GM18526 (cell line): ENCODE data around the gene LRRC59.

ENCODE experiments used
- POLR2A ChIP-seq: IDR thresholded peaks from 3 replicates; pipeline ENCODE4 v1.6.1; 2011; ENCODE audit not compliant: insufficient read length; ENCODE audit errors: extremely low read depth

LRRC59 gene

GRCh38 chr17:50359005-50359699 is 38.2 kb downstream of the LRRC59 start:
- TF ChIP-seq POLR2A, result no peak

- TF ChIP-seq POLR2A, result no peak
Measured at GRCh38 chr17:50358177-50358576, 39.1 kb downstream of the LRRC59 start.

DNA sequence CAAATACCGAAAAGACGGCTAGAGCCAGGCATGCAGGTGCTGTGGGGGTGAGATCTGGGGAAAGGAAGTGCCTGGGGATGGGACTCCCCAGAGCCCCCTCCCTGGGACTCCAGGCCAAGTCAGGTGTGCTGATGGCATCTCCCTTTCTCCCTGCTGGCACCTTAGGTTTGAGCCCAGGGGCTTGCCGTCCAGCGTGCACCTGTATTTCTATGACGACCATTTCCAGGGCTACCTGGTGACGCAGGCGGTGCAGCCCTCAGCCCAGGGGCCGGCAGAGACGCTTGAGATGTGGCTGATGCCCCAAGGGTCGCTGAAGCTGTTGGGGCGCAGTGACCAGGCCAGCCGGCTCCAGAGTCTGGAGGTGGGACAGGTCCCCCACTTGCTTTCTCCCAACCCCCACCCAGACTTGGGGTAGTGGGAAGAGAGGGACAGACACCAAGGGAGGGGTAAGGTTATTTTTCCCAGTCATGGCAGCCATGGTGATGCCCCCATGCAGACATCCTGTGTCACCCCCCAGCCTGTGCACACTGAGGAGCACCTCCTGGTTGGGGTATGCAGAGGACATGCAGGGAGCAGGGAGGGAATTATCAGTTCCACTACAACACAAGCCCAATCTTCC is 40.3 kb downstream of the LRRC59 start:
- no peak for TF ChIP-seq POLR2A

DNA sequence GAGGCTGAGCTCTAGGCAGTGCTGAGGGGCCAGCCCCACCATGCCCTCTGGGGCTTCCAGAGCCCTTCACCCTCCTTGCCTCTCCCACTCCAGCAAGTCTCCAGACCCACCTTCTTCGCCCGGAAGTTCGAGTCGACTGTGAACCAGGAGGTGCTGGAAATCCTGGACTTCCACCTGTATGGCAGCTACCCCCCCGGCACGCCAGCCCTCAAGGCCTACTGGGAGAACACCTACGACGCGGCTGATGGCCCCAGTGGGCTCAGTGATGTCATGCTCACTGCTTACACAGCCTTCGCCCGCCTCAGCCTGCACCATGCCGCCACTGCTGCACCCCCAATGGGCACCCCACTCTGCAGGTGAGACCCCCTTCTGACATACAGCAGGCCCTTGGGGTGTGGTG is 40.9 kb downstream of the LRRC59 start:
- no peak for TF ChIP-seq POLR2A

DNA sequence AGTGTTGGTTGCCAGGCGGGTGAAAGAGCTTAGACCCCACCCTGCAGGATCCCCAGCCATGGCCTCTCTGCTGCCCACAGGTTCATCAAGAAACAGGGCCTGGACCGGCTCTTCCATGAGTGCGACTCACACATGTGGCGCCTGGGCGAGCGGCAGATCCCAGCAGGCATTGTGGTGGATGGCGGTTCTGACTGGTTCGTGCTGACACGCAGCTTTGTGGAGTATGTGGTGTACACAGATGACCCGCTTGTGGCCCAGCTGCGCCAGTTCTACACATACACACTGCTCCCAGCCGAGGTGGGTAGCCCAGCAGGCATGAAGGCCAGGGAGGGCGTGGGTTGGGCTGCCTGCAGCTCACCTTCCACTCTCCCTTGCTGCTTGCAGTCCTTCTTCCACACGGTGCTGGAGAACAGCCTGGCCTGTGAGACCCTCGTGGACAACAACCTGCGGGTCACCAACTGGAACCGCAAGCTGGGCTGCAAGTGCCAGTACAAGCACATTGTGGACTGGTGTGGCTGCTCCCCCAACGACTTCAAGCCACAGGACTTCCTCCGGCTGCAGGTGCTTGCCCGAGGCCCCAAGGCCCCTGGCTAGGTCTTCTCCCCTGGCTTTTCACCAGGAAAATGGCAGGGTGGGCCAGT is 41.5 kb downstream of the LRRC59 start:
- no peak for TF ChIP-seq POLR2A

DNA sequence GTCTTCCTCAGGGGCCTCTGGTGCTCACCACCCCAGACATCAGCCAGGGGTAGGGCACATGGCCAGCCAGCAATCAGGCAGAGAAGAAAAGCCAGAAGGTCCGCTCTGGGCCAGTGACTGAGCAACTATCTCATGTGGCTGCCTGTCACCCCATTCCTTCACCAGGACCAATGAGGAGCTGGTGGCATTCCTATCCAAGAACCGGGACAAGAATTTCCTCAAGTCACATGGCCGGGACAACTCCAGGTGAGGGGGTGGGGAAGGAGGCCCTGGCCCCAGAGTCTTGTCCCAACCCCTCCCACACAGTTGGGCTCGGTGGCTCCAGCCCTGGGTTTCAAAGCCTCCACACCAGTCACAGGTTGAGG is 42.0 kb downstream of the LRRC59 start:
- TF ChIP-seq POLR2A, result no peak

DNA sequence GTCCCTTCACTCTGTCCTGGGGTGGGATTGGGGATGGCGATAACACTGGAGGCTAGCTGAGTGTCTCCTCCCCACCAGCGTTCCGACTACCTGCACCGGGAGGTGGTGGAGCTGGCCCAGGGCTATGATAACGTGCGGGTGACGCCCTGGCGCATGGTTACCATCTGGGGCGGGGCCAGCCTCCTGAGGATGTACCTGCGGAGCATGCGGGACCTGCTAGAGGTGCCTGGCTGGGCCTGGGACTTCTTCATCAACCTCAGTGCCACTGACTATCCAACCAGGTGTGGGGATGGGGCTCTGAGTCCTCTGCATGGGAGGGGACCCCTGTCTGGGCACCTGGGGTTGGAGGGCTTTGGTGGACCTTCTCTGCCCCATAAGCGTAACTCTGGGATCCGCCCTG is 42.5 kb downstream of the LRRC59 start:
- no peak for TF ChIP-seq POLR2A

- no peak for TF ChIP-seq POLR2A
Measured at GRCh38 chr17:50354198-50354597, 43.1 kb downstream of the LRRC59 start.

DNA sequence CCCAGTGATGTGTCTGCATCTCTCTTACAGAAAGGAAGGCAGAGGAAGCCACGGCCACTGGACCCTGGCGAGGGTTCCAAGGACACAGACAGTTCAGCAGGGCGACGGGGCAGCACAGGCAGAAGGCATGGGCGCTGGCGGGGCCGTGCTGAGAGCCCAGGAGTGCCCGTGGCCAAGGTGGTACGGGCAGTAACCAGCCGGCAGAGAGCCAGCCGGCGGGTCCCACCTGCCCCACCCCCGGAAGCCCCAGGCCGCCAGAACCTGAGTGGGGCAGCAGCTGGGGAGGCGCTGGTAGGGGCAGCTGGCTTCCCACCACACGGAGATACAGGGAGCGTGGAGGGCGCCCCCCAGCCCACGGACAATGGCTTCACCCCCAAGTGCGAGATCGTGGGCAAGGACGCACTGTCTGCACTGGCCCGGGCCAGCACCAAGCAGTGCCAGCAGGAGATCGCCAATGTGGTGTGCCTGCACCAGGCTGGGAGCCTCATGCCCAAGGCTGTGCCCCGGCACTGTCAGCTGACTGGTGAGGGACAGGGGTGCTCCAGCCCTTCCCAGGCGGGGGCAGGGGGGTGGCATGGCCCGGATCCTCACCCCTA is 43.6 kb downstream of the LRRC59 start:
- TF ChIP-seq POLR2A, result no peak

DNA sequence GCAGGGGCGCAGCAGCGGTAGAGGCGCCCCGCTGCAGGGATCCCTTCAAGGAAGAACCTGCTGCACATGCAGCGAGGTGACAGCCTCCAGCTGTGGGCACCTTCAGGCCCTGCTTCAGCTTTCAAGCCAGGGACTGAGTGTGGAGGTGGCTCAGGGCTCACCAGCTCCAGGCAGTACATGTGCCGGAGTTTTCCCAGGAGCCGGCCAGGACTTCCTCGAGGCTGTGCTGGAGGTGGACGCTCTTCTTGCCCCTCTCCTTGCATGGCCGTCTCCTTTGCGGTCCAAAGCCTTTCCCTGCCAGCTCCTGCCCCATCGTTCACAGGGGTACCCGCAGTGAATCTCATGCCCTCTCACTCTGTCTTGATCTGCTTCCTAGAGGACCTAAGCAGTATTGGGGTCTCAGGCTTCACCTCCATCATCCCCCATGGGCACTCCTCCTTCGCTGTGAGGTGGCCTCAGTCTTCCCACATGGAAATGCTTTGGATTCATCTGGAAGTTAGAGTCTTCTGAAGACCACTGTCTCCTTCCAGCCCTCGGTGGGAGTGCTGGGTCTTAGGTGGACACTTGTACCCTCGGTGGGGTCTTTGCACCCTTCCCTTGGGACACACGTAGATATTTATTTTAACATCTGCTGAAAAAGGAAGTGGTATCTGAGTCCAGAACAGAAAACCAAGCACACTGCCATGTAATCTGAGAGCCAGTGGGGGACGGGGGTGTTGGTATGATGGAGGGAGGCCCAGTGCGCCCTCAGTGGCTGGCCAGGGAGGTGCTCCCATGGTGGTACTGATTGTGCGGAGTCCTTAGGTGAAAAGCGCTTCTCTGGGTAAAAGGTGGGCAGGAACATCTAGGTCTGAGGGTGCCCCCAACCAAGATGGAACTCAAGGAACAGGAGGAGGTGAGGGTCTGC is 44.4 kb downstream of the LRRC59 start:
- no peak for TF ChIP-seq POLR2A

DNA sequence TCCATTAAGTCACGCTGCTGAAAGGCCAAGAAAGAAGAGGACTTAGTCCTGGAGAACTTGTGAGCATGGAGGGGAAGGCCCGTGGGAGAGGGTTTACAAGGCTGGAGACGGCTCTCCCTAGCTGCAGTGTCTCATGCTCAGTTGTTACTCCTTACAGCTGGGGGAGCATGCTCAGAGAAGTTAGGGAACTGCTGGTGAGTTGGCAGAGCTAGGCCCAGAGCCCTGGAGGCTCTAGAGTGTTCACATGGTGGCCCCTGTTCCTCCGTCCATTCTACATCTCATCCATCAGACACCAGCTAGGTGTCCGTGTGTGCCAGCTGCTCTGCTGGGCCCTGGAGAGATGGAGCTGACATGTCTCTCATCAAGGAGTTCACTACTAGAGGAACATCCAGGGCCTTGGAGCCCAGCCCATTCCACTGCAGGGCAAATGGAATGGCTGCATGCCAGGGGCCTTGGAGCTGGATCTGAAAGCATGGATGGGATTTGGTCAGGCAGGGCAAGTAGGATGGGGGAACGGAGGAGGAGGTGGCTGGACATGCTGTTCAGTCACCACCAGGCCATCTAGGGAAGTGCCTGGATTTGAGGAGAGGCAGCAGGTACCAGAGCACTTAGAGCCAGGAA is 45.1 kb downstream of the LRRC59 start:
- TF ChIP-seq POLR2A, result no peak

- no peak for TF ChIP-seq POLR2A
Measured at GRCh38 chr17:50350733-50351132, 46.6 kb downstream of the LRRC59 start.

DNA sequence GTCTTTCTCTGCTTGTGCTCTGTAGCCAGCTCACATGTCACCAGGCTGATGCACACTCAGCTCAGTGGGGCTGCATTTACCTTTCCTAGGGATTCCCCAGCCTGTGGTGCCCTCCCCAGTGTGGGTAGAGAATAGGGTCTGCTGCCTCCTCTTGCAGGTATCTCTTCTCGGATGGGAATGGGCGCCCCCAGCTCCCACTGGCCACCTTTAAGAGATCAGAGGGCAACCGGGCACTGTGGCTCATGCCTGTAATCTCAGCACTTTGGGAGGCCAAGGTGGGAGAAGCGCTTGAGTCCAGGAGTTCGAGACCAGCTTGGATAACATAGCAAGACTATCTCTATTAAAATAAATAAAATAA is 48.1 kb downstream of the LRRC59 start:
- no peak for TF ChIP-seq POLR2A

GRCh38 chr17:50348522-50349242 is 48.6 kb downstream of the LRRC59 start:
- no peak for TF ChIP-seq POLR2A

- TF ChIP-seq POLR2A, result no peak
Measured at GRCh38 chr17:50347894-50348291, 49.4 kb downstream of the LRRC59 start.
